WERI-Rb-1 (cell line): Measurements from ENCODE around the gene DPP3.
A peak's percentile ranks its signal among the peaks of the same experiment; 100 is the strongest.
"Not testable (repeated sequence)": the region's sequence is repeated elsewhere in the genome, so short reads cannot be mapped to it uniquely, and the experiment has no call there.

ENCODE experiments used
- DNase-seq: peaks from one replicate; pipeline ENCODE4 v3.0.0-alpha.2; 2020
- H3K27ac ChIP-seq: fragments of 250-450 bp; sonication (Bioruptor Pico); 2 replicates; pipeline ENCODE4 v1.5.1; 2020; ENCODE audit warnings: mild to moderate bottlenecking, moderate library complexity
- H3K27me3 ChIP-seq: fragments of 250-450 bp; sonication (Bioruptor Pico); 2 replicates; pipeline ENCODE4 v1.5.1; 2021; ENCODE audit warnings: mild to moderate bottlenecking, low read depth, moderate library complexity; ENCODE audit not compliant: insufficient read depth, severe bottlenecking
- H3K36me3 ChIP-seq: fragments of 250-450 bp; sonication (Bioruptor Pico); 2 replicates; pipeline ENCODE4 v1.5.1; 2020; ENCODE audit warnings: mild to moderate bottlenecking, moderate library complexity
- H3K4me3 ChIP-seq: 2 replicates; pipeline ENCODE4 v1.5.1; 2011; ENCODE audit warnings: low read depth, mild to moderate bottlenecking, control low read depth, low read length
- H3K9me3 ChIP-seq: fragments of 250-450 bp; sonication (Bioruptor Pico); 2 replicates; pipeline ENCODE4 v1.5.1; 2021; ENCODE audit warnings: mild to moderate bottlenecking, moderate library complexity; ENCODE audit not compliant: severe bottlenecking
- TF ChIP-seq, protein P1 (sequence below): IDR thresholded peaks from 2 replicates; pipeline ENCODE4 v1.5.1; 2011; ENCODE audit warnings: low read depth, mild to moderate bottlenecking, control low read depth, inconsistent platforms, low read length

The DPP3 gene

DNA sequence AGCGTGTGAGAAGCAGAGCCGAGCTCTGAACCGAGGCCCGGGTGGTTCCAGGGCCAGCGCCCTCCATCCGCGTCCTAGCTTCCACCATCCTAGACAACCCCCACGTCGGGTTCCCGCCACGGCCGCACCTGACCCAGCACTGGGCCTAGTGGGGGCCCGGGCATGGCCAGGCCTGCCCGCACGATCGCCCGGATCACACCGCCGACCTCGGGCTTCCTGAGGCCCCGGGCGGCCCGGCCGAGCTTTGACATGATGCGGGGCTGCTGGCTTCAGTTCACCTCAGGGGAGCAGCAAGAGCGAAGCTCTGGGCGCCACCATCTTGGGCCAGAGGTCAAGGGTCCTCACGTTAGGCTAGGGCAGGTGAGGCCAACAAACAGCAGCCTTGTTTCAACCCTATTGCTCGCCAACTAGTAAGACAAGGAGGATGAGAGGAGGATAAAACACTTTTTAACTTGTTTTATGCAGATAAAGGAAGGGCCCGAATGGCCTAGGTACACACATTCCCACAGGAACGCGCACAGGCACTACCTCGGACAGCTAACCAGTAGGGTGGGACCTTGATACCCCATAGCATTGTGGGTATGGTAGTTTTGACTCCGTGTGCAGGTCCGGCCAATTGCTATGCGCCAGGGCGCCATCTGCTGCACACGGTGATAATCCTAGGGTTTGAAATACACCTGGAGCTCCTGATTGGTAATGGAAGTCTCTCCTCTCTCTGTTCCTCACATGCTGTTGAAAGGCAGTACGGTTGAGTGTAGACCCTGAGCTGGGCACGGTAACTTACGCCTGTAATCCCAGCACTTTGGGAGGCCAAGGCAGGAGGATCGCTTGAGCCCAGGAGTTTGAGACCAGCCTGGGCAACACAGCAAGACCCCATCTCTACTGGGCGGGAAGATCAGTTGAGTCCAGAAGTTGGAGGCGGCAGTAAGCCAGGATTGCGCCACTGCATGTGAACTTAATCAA is 41.4 kb upstream of the DPP3 start, which contains the start of gene MRPL11:
Gene MRPL11, minus strand, starts transcription at position 345 of the 963 bp plus-strand sequence. Its CDS starts 94 bp downstream, at position 251.
- peaks cover 7% of the 10 kb centered on the region for H3K9me3 ChIP-seq
- TF ChIP-seq, protein P1, sequence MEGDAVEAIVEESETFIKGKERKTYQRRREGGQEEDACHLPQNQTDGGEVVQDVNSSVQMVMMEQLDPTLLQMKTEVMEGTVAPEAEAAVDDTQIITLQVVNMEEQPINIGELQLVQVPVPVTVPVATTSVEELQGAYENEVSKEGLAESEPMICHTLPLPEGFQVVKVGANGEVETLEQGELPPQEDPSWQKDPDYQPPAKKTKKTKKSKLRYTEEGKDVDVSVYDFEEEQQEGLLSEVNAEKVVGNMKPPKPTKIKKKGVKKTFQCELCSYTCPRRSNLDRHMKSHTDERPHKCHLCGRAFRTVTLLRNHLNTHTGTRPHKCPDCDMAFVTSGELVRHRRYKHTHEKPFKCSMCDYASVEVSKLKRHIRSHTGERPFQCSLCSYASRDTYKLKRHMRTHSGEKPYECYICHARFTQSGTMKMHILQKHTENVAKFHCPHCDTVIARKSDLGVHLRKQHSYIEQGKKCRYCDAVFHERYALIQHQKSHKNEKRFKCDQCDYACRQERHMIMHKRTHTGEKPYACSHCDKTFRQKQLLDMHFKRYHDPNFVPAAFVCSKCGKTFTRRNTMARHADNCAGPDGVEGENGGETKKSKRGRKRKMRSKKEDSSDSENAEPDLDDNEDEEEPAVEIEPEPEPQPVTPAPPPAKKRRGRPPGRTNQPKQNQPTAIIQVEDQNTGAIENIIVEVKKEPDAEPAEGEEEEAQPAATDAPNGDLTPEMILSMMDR = peak; percentile 67
- H3K27ac ChIP-seq = peak within 1 kb of the TSS; percentile 91
- H3K27me3 ChIP-seq = no peaks in the 10 kb centered on the region
- H3K36me3 ChIP-seq = peaks cover 28% of the 10 kb centered on the region
- DNase-seq = peak; percentile 95
- H3K4me3 ChIP-seq = peak within 1 kb of the TSS; percentile 83

DNA sequence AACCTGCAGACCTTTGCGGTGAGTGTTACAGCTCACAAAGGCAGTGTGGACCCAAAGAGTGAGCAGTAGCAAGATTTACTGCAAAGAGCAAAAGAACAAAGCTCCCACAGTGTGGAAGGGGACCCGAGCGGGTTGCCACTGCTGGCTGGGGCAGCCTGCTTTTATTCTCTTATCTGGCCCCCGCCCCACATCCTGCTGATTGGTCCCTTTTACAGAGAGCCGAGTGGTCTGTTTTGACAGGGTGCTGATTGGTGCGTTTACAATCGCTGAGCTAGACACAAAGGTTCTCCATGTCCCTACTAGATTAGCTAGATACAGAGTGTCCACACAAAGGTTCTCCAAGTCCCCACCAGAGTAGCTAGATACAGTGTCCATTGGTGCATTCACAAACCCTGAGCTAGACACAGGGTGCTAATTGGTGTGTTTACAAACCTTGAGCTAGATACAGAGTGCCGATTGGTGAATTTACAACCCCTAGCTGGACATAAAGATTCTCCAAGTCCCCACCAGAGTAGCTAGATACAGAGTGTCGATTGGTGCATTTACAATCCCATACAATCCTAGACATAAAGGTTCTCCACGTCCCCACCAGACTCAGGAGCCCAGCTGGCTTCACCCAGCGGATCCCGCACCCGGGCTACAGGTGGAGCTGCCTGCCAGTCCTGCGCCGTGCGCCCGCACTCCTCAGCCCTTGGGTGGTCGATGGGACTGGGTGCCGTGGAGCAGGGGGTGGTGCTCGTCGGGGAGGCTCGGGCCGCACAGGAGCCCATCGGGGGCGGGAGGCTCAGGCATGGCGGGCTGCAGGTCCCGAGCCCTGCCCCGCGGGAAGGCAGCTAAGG is 39.9 kb upstream of the DPP3 start:
- not testable (repeated sequence) for H3K27me3 ChIP-seq, H3K9me3 ChIP-seq, H3K4me3 ChIP-seq, DNase-seq, H3K27ac ChIP-seq
- H3K36me3 ChIP-seq = peaks cover 21% of the 10 kb centered on the region

DNA sequence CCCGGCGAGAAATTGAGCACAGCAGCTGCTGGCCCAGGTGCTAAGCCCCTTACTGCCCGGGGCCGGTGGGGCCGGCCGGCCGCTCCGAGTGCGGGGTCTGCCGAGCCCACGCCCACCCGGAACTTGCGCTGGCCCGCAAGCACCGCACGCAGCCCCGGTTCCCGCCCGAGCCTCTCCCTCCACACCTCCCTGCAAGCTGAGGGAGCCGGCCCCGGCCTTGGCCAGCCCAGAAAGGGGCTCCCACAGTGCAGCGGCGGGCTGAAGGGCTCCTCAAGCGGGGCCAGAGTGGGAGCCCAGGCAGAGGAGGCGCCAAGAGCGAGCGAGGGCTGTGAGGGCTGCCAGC is 39.3 kb upstream of the DPP3 start:
- peaks cover 15% of the 10 kb centered on the region for H3K36me3 ChIP-seq
- not testable (repeated sequence) for H3K9me3 ChIP-seq, H3K27ac ChIP-seq, H3K27me3 ChIP-seq, DNase-seq, H3K4me3 ChIP-seq

DNA sequence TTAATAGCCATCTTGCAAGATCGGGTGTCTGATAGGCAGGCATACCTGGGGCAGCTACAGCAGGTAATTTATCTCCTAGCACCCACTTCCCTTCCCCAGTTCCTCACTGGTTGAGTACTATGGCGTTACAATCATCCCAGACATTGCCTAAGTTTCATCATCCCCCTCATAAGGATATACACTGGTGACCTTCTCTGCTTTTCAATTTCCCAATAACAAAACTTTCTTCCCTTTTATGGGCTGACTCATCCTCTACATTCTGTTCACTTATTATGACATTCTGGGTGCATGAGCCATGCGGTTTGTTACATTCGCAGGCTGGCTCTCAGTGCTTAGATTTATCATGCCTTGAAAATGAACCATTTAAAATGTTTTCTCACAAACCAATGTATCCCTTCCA is 36.6 kb upstream of the DPP3 start:
- Histone ChIP-seq H3K27me3 (no peaks in the 10 kb centered on the region), H3K4me3 (no peak overlapping the region), H3K36me3 (no peaks in the 10 kb centered on the region), H3K27ac (no peak overlapping the region), H3K9me3 (peaks cover 9% of the 10 kb centered on the region)
- DNase-seq = no peak
- TF ChIP-seq, protein P1 = no peak

DNA sequence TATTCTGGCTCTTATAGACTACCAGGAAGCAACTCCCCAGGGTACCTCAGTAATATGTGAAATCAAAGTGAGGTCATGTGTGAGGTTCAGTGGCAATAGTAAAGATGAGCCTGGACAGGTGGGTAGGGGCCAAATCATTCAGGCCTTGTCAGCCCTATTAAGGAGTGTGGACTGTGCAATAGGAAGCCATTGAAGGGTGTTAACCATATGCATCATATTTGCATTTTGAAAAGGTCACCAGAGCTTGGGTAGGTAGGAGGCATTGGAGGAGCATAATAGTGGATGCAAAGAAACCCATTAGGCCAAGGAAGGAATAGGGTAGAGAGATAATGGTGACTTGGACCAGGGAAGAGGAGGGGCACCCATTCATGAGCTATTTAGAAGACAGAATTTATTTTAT is 33.2 kb upstream of the DPP3 start:
- no peak overlapping the region for H3K27ac ChIP-seq
- TF ChIP-seq, protein P1 = no peak
- peaks cover 9% of the 10 kb centered on the region for H3K9me3 ChIP-seq
- DNase-seq = no peak
- no peaks in the 10 kb centered on the region for H3K36me3 ChIP-seq
- no peaks in the 10 kb centered on the region for H3K27me3 ChIP-seq
- no peak overlapping the region for H3K4me3 ChIP-seq

DNA sequence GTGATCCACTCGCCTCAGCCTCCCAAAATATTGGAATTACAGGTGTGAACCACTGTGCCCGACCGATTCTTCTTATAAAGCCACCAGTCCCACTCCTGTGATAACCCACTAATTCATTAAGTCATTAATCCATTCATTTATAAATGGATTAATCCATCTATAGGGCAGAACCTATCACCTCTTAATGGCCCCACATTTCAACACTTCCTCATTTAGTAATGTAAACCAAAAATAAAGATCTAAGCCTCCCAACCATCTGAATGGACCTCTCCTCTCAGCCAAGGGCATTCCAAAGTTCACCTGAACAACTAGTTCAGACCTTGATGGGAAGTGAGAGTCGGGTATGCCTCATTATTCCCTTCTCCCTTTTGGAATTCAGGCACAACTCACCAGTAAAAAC is 31.7 kb upstream of the DPP3 start:
- H3K27ac ChIP-seq = no peak overlapping the region
- no peak for DNase-seq
- no peaks in the 10 kb centered on the region for H3K27me3 ChIP-seq
- TF ChIP-seq, protein P1 = no peak
- H3K4me3 ChIP-seq = no peak overlapping the region
- no peaks in the 10 kb centered on the region for H3K36me3 ChIP-seq
- peaks cover 8% of the 10 kb centered on the region for H3K9me3 ChIP-seq
